DND-41 (cell line): ENCODE measurements around the gene CCDC13.

Source experiments
- ATAC-seq: fragments of 200-7000 bp; cut with Tn5 transposase; 3 replicates; pipeline ENCODE4 v1.9.1; 2021; ENCODE audit warnings: low read depth; ENCODE audit not compliant: insufficient read depth
- DNase-seq: peaks from one replicate; pipeline ENCODE4 v3.0.0-alpha.2; 2020
- H2AFZ ChIP-seq: 2 replicates; pipeline ENCODE4 v1.6.0; 2012; ENCODE audit warnings: low read depth, low read length
- H3K27ac ChIP-seq: 2 replicates; pipeline ENCODE4 v1.5.1; 2012; ENCODE audit warnings: low read length, inconsistent platforms
- H3K27me3 ChIP-seq: fragments of 200-600 bp; sonication (generic); 2 replicates; pipeline ENCODE4 v1.6.0; 2012; ENCODE audit warnings: low read length, mild to moderate bottlenecking, inconsistent platforms; ENCODE audit not compliant: insufficient read depth, poor library complexity
- H3K36me3 ChIP-seq: 2 replicates; pipeline ENCODE4 v1.5.1; 2012; ENCODE audit warnings: low read length, inconsistent platforms; ENCODE audit not compliant: insufficient read depth
- H3K4me1 ChIP-seq: 2 replicates; pipeline ENCODE4 v1.5.1; 2012; ENCODE audit warnings: mild to moderate bottlenecking, low read length; ENCODE audit not compliant: insufficient read depth
- H3K4me2 ChIP-seq: 2 replicates; pipeline ENCODE4 v1.6.0; 2012; ENCODE audit warnings: mild to moderate bottlenecking, moderate library complexity, low read length, inconsistent platforms; ENCODE audit not compliant: insufficient read depth
- H3K4me3 ChIP-seq, 2 experiments: fragments of 200-600 bp in 1 of 2; shearing (Covaris generic) in 1 of 2; 2 replicates each; pipeline ENCODE4 v1.5.1; 2012 to 2016; ENCODE audit warnings: inconsistent platforms in 2 of 2, low read length in 2 of 2, mild to moderate bottlenecking in 2 of 2, low read depth in 1 of 2, moderate library complexity in 1 of 2
- H3K79me2 ChIP-seq: 2 replicates; pipeline ENCODE4 v1.6.0; 2012; ENCODE audit warnings: low read length, inconsistent platforms; ENCODE audit not compliant: insufficient read depth
- H3K9ac ChIP-seq: 2 replicates; pipeline ENCODE4 v1.6.0; 2012; ENCODE audit warnings: low read depth, mild to moderate bottlenecking, inconsistent platforms, low read length, moderate library complexity
- H3K9me3 ChIP-seq: 2 replicates; pipeline ENCODE4 v1.5.1; 2012; ENCODE audit warnings: low read length, moderate library complexity, mild to moderate bottlenecking, inconsistent platforms; ENCODE audit not compliant: insufficient read depth, severe bottlenecking
- H4K20me1 ChIP-seq: 2 replicates; pipeline ENCODE4 v1.6.0; 2012; ENCODE audit warnings: low read length; ENCODE audit not compliant: insufficient read depth
- CTCF ChIP-seq: IDR thresholded peaks from 2 replicates; pipeline ENCODE4 v1.5.1; 2012; ENCODE audit warnings: borderline replicate concordance, low read length, moderate library complexity, mild to moderate bottlenecking; ENCODE audit not compliant: poor library complexity, severe bottlenecking; ENCODE audit errors: extremely low read depth
- EZH2 ChIP-seq: IDR thresholded peaks from 3 replicates; pipeline ENCODE4 v1.6.1; 2012; ENCODE audit warnings: borderline replicate concordance, low read depth, mild to moderate bottlenecking, moderate library complexity, low read length, inconsistent platforms; ENCODE audit not compliant: severe bottlenecking

The CCDC13 gene

GRCh38 chr3:42749753-42750231, 23.3 kb downstream of the CCDC13 start:
- H3K27me3 ChIP-seq: no peaks in the 10 kb centered on the region
- ATAC-seq: no peak

GRCh38 chr3:42749025-42749752, 23.9 kb downstream of the CCDC13 start:
- H3K9me3 ChIP-seq: no peaks in the 10 kb centered on the region
- H2AFZ ChIP-seq: no peak overlapping the region
- H3K36me3 ChIP-seq: no peaks in the 10 kb centered on the region
- H3K27ac ChIP-seq: no peak overlapping the region
- H3K4me3 ChIP-seq: no peak overlapping the region
- no peak overlapping the region for H3K9ac ChIP-seq
- H3K4me1 ChIP-seq: no peaks in the 10 kb centered on the region
- no peak overlapping the region for H3K4me2 ChIP-seq
- no peaks in the 10 kb centered on the region for H4K20me1 ChIP-seq
- TF ChIP-seq CTCF: no peak
- TF ChIP-seq EZH2: no peak
- no peaks in the 10 kb centered on the region for H3K27me3 ChIP-seq
- ATAC-seq (no peak), DNase-seq (no peak)
- no peaks in the 10 kb centered on the region for H3K79me2 ChIP-seq

More at GRCh38 chr3:42749753-42750231, 23.3 kb downstream of the CCDC13 start:
- Histone ChIP-seq H3K36me3 (no peaks in the 10 kb centered on the region), H3K4me1 (no peaks in the 10 kb centered on the region), H3K9me3 (no peaks in the 10 kb centered on the region), H2AFZ (no peak overlapping the region), H3K4me3 (no peak overlapping the region), H3K4me2 (no peak overlapping the region), H4K20me1 (no peaks in the 10 kb centered on the region), H3K9ac (no peak overlapping the region), H3K27ac (no peak overlapping the region), H3K79me2 (no peaks in the 10 kb centered on the region)
- peak; percentile 44 for TF ChIP-seq CTCF
- no peak for TF ChIP-seq EZH2
- no peak for DNase-seq

GRCh38 chr3:42747581-42747980, 25.5 kb downstream of the CCDC13 start:
- Histone ChIP-seq H3K27me3 (no peaks in the 10 kb centered on the region), H4K20me1 (no peaks in the 10 kb centered on the region), H3K36me3 (no peaks in the 10 kb centered on the region), H3K79me2 (no peaks in the 10 kb centered on the region), H3K9ac (no peak overlapping the region), H3K9me3 (no peaks in the 10 kb centered on the region), H3K4me3 (no peak overlapping the region), H3K27ac (no peak overlapping the region), H2AFZ (no peak overlapping the region), H3K4me2 (no peak overlapping the region), H3K4me1 (no peaks in the 10 kb centered on the region)
- ATAC-seq: peak; percentile 31; the same call in 1 of the 3 replicates
- no peak for DNase-seq
- no peak for TF ChIP-seq CTCF
- no peak for TF ChIP-seq EZH2
